Activated CD8-positive, alpha-beta T cell treated with anti-CD3 and anti-CD28 coated beads for 36 hours (primary cell): Measurements from ENCODE around the gene TEKT5. TPM values are rescaled to one million over a fixed set of nuclear protein-coding genes. Genes with fewer than 3 reads are reported as not detected.

ENCODE experiments used
- ATAC-seq: fragments of 200-7000 bp; cut with Tn5 transposase; one replicate; pipeline ENCODE4 v1.10.0; 2021; ENCODE audit warnings: mild to moderate bottlenecking, moderate library complexity
- CTCF ChIA-PET: fragments of 350-600 bp; sonication (Branson Sonifier 250); formaldehyde crosslinking; loops from one replicate; lab custom pipeline; 2021; ENCODE audit warnings: antibody characterized with exemption; lab: Charles Lee
- POLR2A ChIA-PET: fragments of 350-600 bp; sonication (Branson Sonifier 250); formaldehyde crosslinking; loops from one replicate; lab custom pipeline; 2021; ENCODE audit warnings: antibody characterized with exemption; lab: Charles Lee
- DNase-seq: peaks from one replicate; pipeline ENCODE4 v3.0.0-alpha.2; 2020
- H3K27ac Mint-ChIP-seq: one replicate; pipeline ENCODE4 v1.8.0; 2021; ENCODE audit warnings: mild to moderate bottlenecking, mixed read lengths
- H3K27me3 Mint-ChIP-seq: one replicate; pipeline ENCODE4 v1.8.0; 2021; ENCODE audit warnings: mixed read lengths
- H3K36me3 Mint-ChIP-seq: one replicate; pipeline ENCODE4 v1.8.0; 2021; ENCODE audit warnings: low read depth, mixed read lengths
- H3K4me1 Mint-ChIP-seq: one replicate; pipeline ENCODE4 v1.8.0; 2021; ENCODE audit warnings: low read depth, mixed read lengths
- H3K4me3 Mint-ChIP-seq: one replicate; pipeline ENCODE4 v1.8.0; 2021; ENCODE audit warnings: mild to moderate bottlenecking, moderate library complexity, mixed read lengths
- H3K9me3 Mint-ChIP-seq: one replicate; pipeline ENCODE4 v1.8.0; 2021; ENCODE audit warnings: mixed read lengths
- intact Hi-C: fragments of 100-400 bp; cut with micrococcal nuclease; formaldehyde crosslinking; loops from one replicate; pipeline ENCODE4 v1.10.0; 2022
- total RNA-seq, 2 experiments: library from RNA; stranded (reverse); gene quantifications; one replicate each; pipeline ENCODE4 v1.2.3, GENCODE V29; 2021
- TF ChIP-seq, protein P1 (sequence below): fragments of 200-600 bp; IDR thresholded peaks from one replicate; pipeline ENCODE4 v1.8.0; 2022; ENCODE audit warnings: antibody characterized with exemption, mild to moderate bottlenecking

The TEKT5 gene
- total RNA-seq, 2 experiments from 2014 or later = 0.16 to 0.43 TPM

DNA sequence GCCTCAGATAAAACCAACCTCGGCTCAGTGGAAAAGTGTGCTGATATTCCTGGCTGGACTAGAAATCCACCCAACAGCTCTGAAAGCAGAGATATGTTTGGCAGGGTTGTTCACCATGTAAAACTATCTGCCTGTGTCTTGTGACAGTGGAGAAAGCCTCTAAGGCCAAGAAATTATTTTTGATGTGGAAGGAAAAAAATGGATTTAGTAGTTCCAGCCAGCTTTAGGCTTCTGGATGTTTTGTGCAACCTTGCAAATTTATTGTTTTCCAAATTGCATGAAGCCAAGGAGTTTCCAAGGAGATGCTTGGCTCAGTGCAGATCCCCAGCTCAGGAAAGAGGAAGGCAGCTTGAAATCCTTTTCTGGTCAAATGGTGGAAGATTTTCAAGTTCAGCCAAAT, 31.6 kb downstream of the TEKT5 start:
- ChIA-PET POLR2A (interaction anchor here (0.6 kb wide), 1 partner anchor 1911 kb away, joined by 3 read pairs; no protein-coding TSS in a partner anchor), CTCF (interaction anchor here (1.6 kb wide), 1 partner anchor 141 kb away, joined by 3 read pairs; no protein-coding TSS in a partner anchor)
- DNase-seq = no peak
- H3K9me3 Mint-ChIP-seq = no peaks in the 10 kb centered on the region
- no peak overlapping the region for H3K4me3 Mint-ChIP-seq
- no peak for ATAC-seq
- H3K27me3 Mint-ChIP-seq = peaks cover 6% of the 10 kb centered on the region
- H3K36me3 Mint-ChIP-seq = no peaks in the 10 kb centered on the region
- TF ChIP-seq, protein P1, sequence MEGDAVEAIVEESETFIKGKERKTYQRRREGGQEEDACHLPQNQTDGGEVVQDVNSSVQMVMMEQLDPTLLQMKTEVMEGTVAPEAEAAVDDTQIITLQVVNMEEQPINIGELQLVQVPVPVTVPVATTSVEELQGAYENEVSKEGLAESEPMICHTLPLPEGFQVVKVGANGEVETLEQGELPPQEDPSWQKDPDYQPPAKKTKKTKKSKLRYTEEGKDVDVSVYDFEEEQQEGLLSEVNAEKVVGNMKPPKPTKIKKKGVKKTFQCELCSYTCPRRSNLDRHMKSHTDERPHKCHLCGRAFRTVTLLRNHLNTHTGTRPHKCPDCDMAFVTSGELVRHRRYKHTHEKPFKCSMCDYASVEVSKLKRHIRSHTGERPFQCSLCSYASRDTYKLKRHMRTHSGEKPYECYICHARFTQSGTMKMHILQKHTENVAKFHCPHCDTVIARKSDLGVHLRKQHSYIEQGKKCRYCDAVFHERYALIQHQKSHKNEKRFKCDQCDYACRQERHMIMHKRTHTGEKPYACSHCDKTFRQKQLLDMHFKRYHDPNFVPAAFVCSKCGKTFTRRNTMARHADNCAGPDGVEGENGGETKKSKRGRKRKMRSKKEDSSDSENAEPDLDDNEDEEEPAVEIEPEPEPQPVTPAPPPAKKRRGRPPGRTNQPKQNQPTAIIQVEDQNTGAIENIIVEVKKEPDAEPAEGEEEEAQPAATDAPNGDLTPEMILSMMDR = no peak
- H3K27ac Mint-ChIP-seq = no peak overlapping the region
- intact Hi-C loops = loop anchor here (10.0 kb wide), 1 partner anchor 72 kb away; no protein-coding TSS in a partner anchor
- H3K4me1 Mint-ChIP-seq = no peaks in the 10 kb centered on the region

DNA sequence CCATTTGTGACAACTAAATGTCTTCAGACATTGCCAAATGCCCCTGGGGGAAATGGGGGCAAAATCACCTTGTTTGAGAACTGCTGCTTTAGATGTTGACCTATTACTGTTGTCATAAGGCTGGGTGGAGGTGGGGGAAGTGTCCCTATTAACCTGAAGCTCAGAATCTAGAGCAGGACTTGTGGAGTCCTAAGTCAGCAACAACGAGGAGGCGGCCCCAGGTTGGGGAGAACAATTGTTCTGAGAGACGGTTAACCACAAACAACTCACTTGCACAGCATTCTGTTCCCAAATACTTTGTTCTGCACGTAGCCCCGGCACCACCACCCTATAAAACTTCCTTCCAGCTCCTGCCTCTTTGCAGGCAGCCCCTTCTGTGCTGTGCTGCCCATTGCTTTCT, 32.5 kb downstream of the TEKT5 start:
- H3K4me3 Mint-ChIP-seq = no peak overlapping the region
- no peak for ATAC-seq
- H3K27me3 Mint-ChIP-seq = peaks cover 8% of the 10 kb centered on the region
- CTCF ChIA-PET = interaction anchor here (1.6 kb wide), 1 partner anchor 140 kb away, joined by 3 read pairs; no protein-coding TSS in a partner anchor
- POLR2A ChIA-PET = no interaction called here
- intact Hi-C loops = loop anchor here (10.0 kb wide), 1 partner anchor 73 kb away; no protein-coding TSS in a partner anchor
- H3K36me3 Mint-ChIP-seq = no peaks in the 10 kb centered on the region
- TF ChIP-seq, protein P1 = no peak
- H3K9me3 Mint-ChIP-seq = no peaks in the 10 kb centered on the region
- H3K4me1 Mint-ChIP-seq = no peaks in the 10 kb centered on the region
- no peak for DNase-seq
- H3K27ac Mint-ChIP-seq = no peak overlapping the region

DNA sequence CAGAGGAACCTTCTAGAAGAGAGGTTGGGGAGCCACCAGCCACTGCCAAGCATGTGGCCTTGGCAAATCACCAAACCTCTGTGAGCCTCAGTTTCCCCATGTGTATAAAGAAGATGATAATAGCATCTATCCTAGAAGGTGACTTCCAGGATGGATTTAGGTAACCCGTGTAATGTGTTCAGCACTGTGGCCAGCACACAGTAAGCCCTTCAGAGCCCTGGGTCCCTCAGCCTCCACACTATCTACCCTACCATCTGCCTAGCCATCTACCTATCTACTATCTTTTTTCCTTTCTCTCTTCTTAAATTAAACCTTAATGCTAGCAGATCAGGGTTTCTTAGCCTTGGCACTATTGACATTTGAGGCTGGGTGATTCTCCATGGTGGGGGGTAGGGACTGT, 33.0 kb downstream of the TEKT5 start:
- intact Hi-C loops = loop anchor here (10.0 kb wide), 1 partner anchor 73 kb away; no protein-coding TSS in a partner anchor
- DNase-seq (no peak), ATAC-seq (no peak)
- H3K27me3 Mint-ChIP-seq = peaks cover 8% of the 10 kb centered on the region
- H3K4me1 Mint-ChIP-seq = no peaks in the 10 kb centered on the region
- H3K9me3 Mint-ChIP-seq = no peaks in the 10 kb centered on the region
- POLR2A ChIA-PET = no interaction called here
- CTCF ChIA-PET = interaction anchor here (1.6 kb wide), 1 partner anchor 140 kb away, joined by 3 read pairs; no protein-coding TSS in a partner anchor
- TF ChIP-seq, protein P1 = no peak
- no peaks in the 10 kb centered on the region for H3K36me3 Mint-ChIP-seq
- no peak overlapping the region for H3K4me3 Mint-ChIP-seq
- no peak overlapping the region for H3K27ac Mint-ChIP-seq

DNA sequence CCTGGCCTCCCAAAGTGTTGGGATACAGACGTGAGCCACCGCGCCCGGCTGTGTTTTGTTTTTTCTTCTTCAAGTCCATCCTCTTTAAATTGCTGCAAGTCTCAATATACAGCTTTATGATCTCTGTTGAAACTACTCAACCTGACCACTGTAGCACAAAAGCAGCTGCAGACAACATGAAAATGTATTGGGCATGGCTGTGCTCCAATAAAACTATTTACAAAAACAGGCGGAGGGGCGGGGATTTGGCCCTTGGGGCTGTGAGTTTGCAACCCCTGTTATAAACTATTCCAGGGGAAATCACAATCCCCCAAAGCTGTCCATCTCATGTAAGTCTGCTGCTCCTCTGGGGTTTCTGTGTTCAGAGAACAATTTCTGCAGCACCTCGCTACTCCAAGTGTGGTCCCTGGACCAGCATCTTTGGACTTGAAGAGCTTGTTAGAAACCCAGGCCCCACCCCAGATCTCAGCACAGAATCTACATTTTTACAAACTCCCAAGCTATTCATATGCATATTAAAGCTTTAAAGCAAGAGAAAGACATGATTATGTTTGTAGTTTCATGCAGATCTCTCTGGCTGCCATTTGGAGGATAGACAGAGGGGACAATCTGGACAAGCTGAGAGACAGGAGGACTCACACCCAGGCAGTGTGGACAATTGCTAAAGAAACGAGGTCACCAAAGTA, 33.6 kb downstream of the TEKT5 start:
- Mint-ChIP-seq H3K27ac (no peak overlapping the region), H3K27me3 (peaks cover 8% of the 10 kb centered on the region), H3K4me3 (no peak overlapping the region), H3K36me3 (no peaks in the 10 kb centered on the region), H3K4me1 (no peaks in the 10 kb centered on the region), H3K9me3 (no peaks in the 10 kb centered on the region)
- ChIA-PET CTCF (no interaction called here), POLR2A (no interaction called here)
- TF ChIP-seq, protein P1 = no peak
- intact Hi-C loops = loop anchor here (10.0 kb wide), 1 partner anchor 74 kb away; no protein-coding TSS in a partner anchor
- no peak for ATAC-seq
- no peak for DNase-seq

DNA sequence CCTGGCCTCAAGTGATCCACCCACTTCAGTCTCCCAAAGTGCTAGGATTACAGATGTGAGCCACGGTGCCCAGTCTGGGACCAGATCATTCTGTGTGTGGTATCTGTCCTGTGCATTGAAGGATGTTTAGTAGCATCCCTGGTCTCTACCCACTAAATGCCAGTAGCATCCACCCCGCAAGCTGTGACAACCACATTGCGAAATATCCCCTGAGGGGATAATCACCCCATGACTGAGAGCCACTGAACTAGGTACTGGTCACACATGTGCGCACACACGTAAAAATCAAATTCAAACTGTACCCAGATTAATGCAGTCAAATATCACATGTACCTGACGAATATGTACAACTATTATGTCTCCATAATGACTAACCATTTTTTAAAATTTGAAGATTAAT, 35.8 kb downstream of the TEKT5 start:
- ChIA-PET POLR2A (no interaction called here), CTCF (no interaction called here)
- ATAC-seq (no peak), DNase-seq (no peak)
- TF ChIP-seq, protein P1 = no peak
- Mint-ChIP-seq H3K27ac (no peak overlapping the region), H3K27me3 (peaks cover 8% of the 10 kb centered on the region), H3K36me3 (no peaks in the 10 kb centered on the region), H3K9me3 (no peaks in the 10 kb centered on the region), H3K4me1 (no peaks in the 10 kb centered on the region), H3K4me3 (no peak overlapping the region)
- intact Hi-C loops = no loop called here
